ENCODE measurements around the gene TAC3.

- TF ChIP-seq REST (IDR thresholded peaks at IDR 0.05; ENCODE audit: low read depth) (no peak), YY1 (IDR thresholded peaks at IDR 0.05; ENCODE audit: low read depth) (no peak), CREB1 (IDR thresholded peaks at IDR 0.05; ENCODE audit: low read depth) (no peak)
Observed at GRCh38 chr12:56987551-56988053, 28.7 kb downstream of the TAC3 start.

Data from Ishikawa (cell line).